Measurements from ENCODE around the gene BORCS5. TPM values are rescaled to one million over a fixed set of nuclear protein-coding genes. Genes with fewer than 3 reads are reported as not detected.

The BORCS5 gene
- total RNA-seq, 2 donors from 2014 or later: 15.2 to 26.1 TPM

GRCh38 chr12:12427568-12427967, 70.7 kb downstream of the BORCS5 start:
- H3K27me3 ChIP-seq (ENCODE audit: control insufficient read depth, insufficient read depth, low read length, poor library complexity, severe bottlenecking): no peaks in the 10 kb centered on the region
- H3K4me3 Mint-ChIP-seq: no peak overlapping the region
- no peak overlapping the region for H3K4me3 ChIP-seq (ENCODE audit: low read length)
- peaks cover 24% of the 10 kb centered on the region for H3K9me3 Mint-ChIP-seq
- no peak overlapping the region for H3K9ac ChIP-seq (ENCODE audit: extremely low read depth, low read length, poor library complexity, severe bottlenecking)
- no peak for DNase-seq
- no peaks in the 10 kb centered on the region for H3K4me1 ChIP-seq (ENCODE audit: control insufficient read depth, insufficient read depth, low read length)
- H3K27me3 Mint-ChIP-seq (ENCODE audit: insufficient read depth): no peaks in the 10 kb centered on the region
- H3K27ac ChIP-seq (ENCODE audit: low read depth, low read length): no peak overlapping the region
- H3K27ac Mint-ChIP-seq: no peak overlapping the region
- WGBS, 2 experiments (ENCODE audit: insufficient coverage in 1 of 2, insufficient read length in 1 of 2): 80 to 91% methylated on average over 1 to 4 of the region's 4 CpGs
- no peaks in the 10 kb centered on the region for H3K4me1 Mint-ChIP-seq
- H3K9me3 ChIP-seq (ENCODE audit: control insufficient read depth, low read length): peaks cover 19% of the 10 kb centered on the region
- no peak for TF ChIP-seq CTCF (conservative IDR thresholded peaks at IDR 0.05)
- no peaks in the 10 kb centered on the region for H3K36me3 ChIP-seq (ENCODE audit: control insufficient read depth, insufficient read depth, low read length)
- H3K36me3 Mint-ChIP-seq (ENCODE audit: low read depth): peaks cover 17% of the 10 kb centered on the region

- Mint-ChIP-seq H3K9me3 (peaks cover 21% of the 10 kb centered on the region), H3K36me3 (ENCODE audit: low read depth) (peaks cover 17% of the 10 kb centered on the region), H3K27ac (no peak overlapping the region), H3K27me3 (ENCODE audit: insufficient read depth) (no peaks in the 10 kb centered on the region), H3K4me1 (no peaks in the 10 kb centered on the region), H3K4me3 (no peak overlapping the region)
- no peaks in the 10 kb centered on the region for H3K36me3 ChIP-seq (ENCODE audit: control insufficient read depth, insufficient read depth, low read length)
- no peaks in the 10 kb centered on the region for H3K27me3 ChIP-seq (ENCODE audit: control insufficient read depth, insufficient read depth, low read length, poor library complexity, severe bottlenecking)
- no peak overlapping the region for H3K4me3 ChIP-seq (ENCODE audit: low read length)
- DNase-seq: no peak
- no peaks in the 10 kb centered on the region for H3K4me1 ChIP-seq (ENCODE audit: control insufficient read depth, insufficient read depth, low read length)
- no peak overlapping the region for H3K27ac ChIP-seq (ENCODE audit: low read depth, low read length)
- no peak overlapping the region for H3K9ac ChIP-seq (ENCODE audit: extremely low read depth, low read length, poor library complexity, severe bottlenecking)
- WGBS, 2 experiments (ENCODE audit: insufficient coverage in 1 of 2, insufficient read length in 1 of 2): 89 to 93% methylated on average over 2 of the region's 2 CpGs
- no peak for TF ChIP-seq CTCF (conservative IDR thresholded peaks at IDR 0.05)
- peaks cover 16% of the 10 kb centered on the region for H3K9me3 ChIP-seq (ENCODE audit: control insufficient read depth, low read length)
Measured at GRCh38 chr12:12428047-12428446, 71.2 kb downstream of the BORCS5 start.

DNA sequence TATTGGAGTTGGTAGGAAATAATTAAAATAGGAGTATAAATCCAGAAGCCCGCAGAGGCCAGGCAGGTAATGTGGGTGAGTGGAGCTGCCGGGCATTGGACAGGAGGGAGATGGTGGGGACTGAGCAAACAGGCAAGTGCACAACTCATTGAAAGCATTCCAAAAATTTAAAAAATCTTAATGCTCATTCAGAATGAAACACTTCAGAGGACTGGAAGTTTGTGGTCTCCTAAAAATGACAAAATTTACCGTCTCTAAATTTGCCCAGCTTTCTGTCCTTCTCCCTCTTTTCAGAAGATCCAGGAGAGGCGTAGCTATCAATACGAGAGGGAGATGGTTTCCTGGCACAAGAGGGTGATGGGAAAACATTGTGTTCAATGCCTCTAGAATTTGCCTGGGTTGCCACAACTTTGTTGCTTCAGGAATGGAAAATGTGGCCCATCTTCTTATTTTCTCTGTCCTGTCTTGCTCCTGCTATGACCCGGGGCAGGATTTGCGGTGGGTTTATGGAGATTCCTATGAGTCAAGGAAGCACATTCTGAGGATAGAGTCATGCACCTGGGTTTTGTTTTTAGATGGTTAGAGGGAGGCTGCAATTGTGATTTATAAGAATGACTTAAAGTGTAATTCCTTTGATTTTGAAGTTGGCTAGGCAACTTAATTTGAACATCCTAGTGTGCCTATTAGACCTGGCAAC, 72.2 kb downstream of the BORCS5 start:
- 94 to 100% methylated on average over 1 to 7 of the region's 7 CpGs for WGBS, 2 experiments (ENCODE audit: insufficient coverage in 1 of 2, insufficient read length in 1 of 2)
- Mint-ChIP-seq H3K27ac (no peak overlapping the region), H3K27me3 (ENCODE audit: insufficient read depth) (no peaks in the 10 kb centered on the region), H3K4me1 (no peaks in the 10 kb centered on the region), H3K9me3 (peaks cover 10% of the 10 kb centered on the region), H3K36me3 (ENCODE audit: low read depth) (peaks cover 8% of the 10 kb centered on the region), H3K4me3 (no peak overlapping the region)
- Histone ChIP-seq H3K4me1 (ENCODE audit: control insufficient read depth, insufficient read depth, low read length) (no peaks in the 10 kb centered on the region), H3K36me3 (ENCODE audit: control insufficient read depth, insufficient read depth, low read length) (no peaks in the 10 kb centered on the region), H3K27ac (ENCODE audit: low read depth, low read length) (no peak overlapping the region), H3K27me3 (ENCODE audit: control insufficient read depth, insufficient read depth, low read length, poor library complexity, severe bottlenecking) (no peaks in the 10 kb centered on the region), H3K9me3 (ENCODE audit: control insufficient read depth, low read length) (peaks cover 6% of the 10 kb centered on the region), H3K9ac (ENCODE audit: extremely low read depth, low read length, poor library complexity, severe bottlenecking) (no peak overlapping the region), H3K4me3 (ENCODE audit: low read length) (no peak overlapping the region)
- TF ChIP-seq CTCF (conservative IDR thresholded peaks at IDR 0.05): no peak
- DNase-seq: no peak
